LNCaP clone FGC (cell line): Measurements from ENCODE around the gene TRPM2.
"Not testable (repeated sequence)": the region's sequence is repeated elsewhere in the genome, so short reads cannot be mapped to it uniquely, and the experiment has no call there.

Experiments used
- DNase-seq: peaks from one replicate; pipeline ENCODE4 v3.0.0-alpha.2; 2011; ENCODE audit warnings: low read depth
- H3K4me3 ChIP-seq: 2 replicates; pipeline ENCODE4 v1.5.1; 2011; ENCODE audit warnings: mild to moderate bottlenecking, low read depth, low read length, control low read depth
- CTCF ChIP-seq: IDR thresholded peaks from 2 replicates; pipeline ENCODE4 v1.5.1; 2012; ENCODE audit warnings: mild to moderate bottlenecking; ENCODE audit not compliant: control insufficient read depth, insufficient read depth; ENCODE audit errors: extremely low read depth

Gene TRPM2

GRCh38 chr21:44392185-44392584, 38.8 kb downstream of the TRPM2 start:
- TF ChIP-seq CTCF: no peak
- H3K4me3 ChIP-seq: no peak overlapping the region

GRCh38 chr21:44392916-44393315, 39.5 kb downstream of the TRPM2 start:
- no peak for TF ChIP-seq CTCF
- no peak overlapping the region for H3K4me3 ChIP-seq
- DNase-seq: no peak

More at GRCh38 chr21:44392185-44392584, 38.8 kb downstream of the TRPM2 start:
- DNase-seq: no peak

GRCh38 chr21:44394733-44395132, 41.3 kb downstream of the TRPM2 start:
- H3K4me3 ChIP-seq: no peak overlapping the region
- no peak for DNase-seq
- TF ChIP-seq CTCF: no peak

GRCh38 chr21:44395260-44395659, 41.8 kb downstream of the TRPM2 start:
- no peak for DNase-seq
- no peak overlapping the region for H3K4me3 ChIP-seq
- TF ChIP-seq CTCF: no peak

GRCh38 chr21:44396803-44397202, 43.4 kb downstream of the TRPM2 start:
- not testable (repeated sequence) for H3K4me3 ChIP-seq, DNase-seq

- no peak for TF ChIP-seq CTCF
- DNase-seq: no peak
- no peak overlapping the region for H3K4me3 ChIP-seq
Measured at GRCh38 chr21:44397431-44398031, 44.1 kb downstream of the TRPM2 start.

GRCh38 chr21:44398499-44398898, 45.1 kb downstream of the TRPM2 start:
- TF ChIP-seq CTCF: no peak
- no peak for DNase-seq

More at GRCh38 chr21:44398499-44398898, 45.1 kb downstream of the TRPM2 start:
- H3K4me3 ChIP-seq: no peak overlapping the region
